ENCODE measurements around the gene TMC1.

Gene TMC1

GRCh38 chr9:72597181-72597517 is 75.7 kb downstream of the TMC1 start:
- DNase-seq (ENCODE audit: low read depth, low spot score) = no peak
- H3K4me3 ChIP-seq (ENCODE audit: low read length) = no peak overlapping the region

- H3K4me3 ChIP-seq (ENCODE audit: low read length) = no peak overlapping the region
- DNase-seq (ENCODE audit: low read depth, low spot score) = no peak
These were observed 76.2 kb downstream of the TMC1 start for GRCh38 chr9:72597601-72598000.

- no peak for DNase-seq (ENCODE audit: low read depth, low spot score)
These were observed 77.2 kb downstream of the TMC1 start for GRCh38 chr9:72598639-72599038.

GRCh38 chr9:72599874-72600534 is 78.6 kb downstream of the TMC1 start:
- DNase-seq (ENCODE audit: low read depth, low spot score) = no peak
- no peak overlapping the region for H3K4me3 ChIP-seq (ENCODE audit: low read length)

More at GRCh38 chr9:72598639-72599038, 77.2 kb downstream of the TMC1 start:
- H3K4me3 ChIP-seq (ENCODE audit: low read length) = no peak overlapping the region

- no peak for DNase-seq (ENCODE audit: low read depth, low spot score)
- no peak overlapping the region for H3K4me3 ChIP-seq (ENCODE audit: low read length)
These were observed 79.3 kb downstream of the TMC1 start for GRCh38 chr9:72600671-72601070.

- DNase-seq (ENCODE audit: low read depth, low spot score) = no peak
- H3K4me3 ChIP-seq (ENCODE audit: low read length) = no peak overlapping the region
These were observed 80.2 kb downstream of the TMC1 start for GRCh38 chr9:72601615-72602014.

GRCh38 chr9:72612449-72612848 is 91.0 kb downstream of the TMC1 start:
- no peak for DNase-seq (ENCODE audit: low read depth, low spot score)
- no peak overlapping the region for H3K4me3 ChIP-seq (ENCODE audit: low read length)

- DNase-seq (ENCODE audit: low read depth, low spot score) = no peak
- H3K4me3 ChIP-seq (ENCODE audit: low read length) = no peak overlapping the region
These were observed 92.7 kb downstream of the TMC1 start for GRCh38 chr9:72614067-72614466.

- no peak overlapping the region for H3K4me3 ChIP-seq (ENCODE audit: low read length)
- DNase-seq (ENCODE audit: low read depth, low spot score) = no peak
These were observed 94.5 kb downstream of the TMC1 start for GRCh38 chr9:72615931-72616330.

- no peak overlapping the region for H3K4me3 ChIP-seq (ENCODE audit: low read length)
- no peak for DNase-seq (ENCODE audit: low read depth, low spot score)
These were observed 97.4 kb downstream of the TMC1 start for GRCh38 chr9:72618811-72619210.

- H3K4me3 ChIP-seq (ENCODE audit: low read length) = no peak overlapping the region
- DNase-seq (ENCODE audit: low read depth, low spot score) = no peak
These were observed 100.8 kb downstream of the TMC1 start for GRCh38 chr9:72622186-72622585.

- DNase-seq (ENCODE audit: low read depth, low spot score) = no peak
- no peak overlapping the region for H3K4me3 ChIP-seq (ENCODE audit: low read length)
These were observed 101.7 kb downstream of the TMC1 start for GRCh38 chr9:72623156-72623555.

GRCh38 chr9:72627147-72627546 is 105.7 kb downstream of the TMC1 start:
- DNase-seq (ENCODE audit: low read depth, low spot score) = no peak
- no peak overlapping the region for H3K4me3 ChIP-seq (ENCODE audit: low read length)

- H3K4me3 ChIP-seq (ENCODE audit: low read length) = no peak overlapping the region
- no peak for DNase-seq (ENCODE audit: low read depth, low spot score)
These were observed 106.6 kb downstream of the TMC1 start for GRCh38 chr9:72627956-72628540.

- DNase-seq (ENCODE audit: low read depth, low spot score) = no peak
These were observed 112.6 kb downstream of the TMC1 start for GRCh38 chr9:72633966-72634365.

GRCh38 chr9:72635197-72635596 is 113.8 kb downstream of the TMC1 start:
- no peak overlapping the region for H3K4me3 ChIP-seq (ENCODE audit: low read length)
- DNase-seq (ENCODE audit: low read depth, low spot score) = no peak

More at GRCh38 chr9:72633966-72634365, 112.6 kb downstream of the TMC1 start:
- H3K4me3 ChIP-seq (ENCODE audit: low read length) = no peak overlapping the region

GRCh38 chr9:72636621-72637020 is 115.2 kb downstream of the TMC1 start:
- DNase-seq (ENCODE audit: low read depth, low spot score) = no peak
- H3K4me3 ChIP-seq (ENCODE audit: low read length) = no peak overlapping the region

GRCh38 chr9:72643651-72644050 is 122.2 kb downstream of the TMC1 start:
- no peak overlapping the region for H3K4me3 ChIP-seq (ENCODE audit: low read length)
- DNase-seq (ENCODE audit: low read depth, low spot score) = no peak

GRCh38 chr9:72646061-72646460 is 124.7 kb downstream of the TMC1 start:
- no peak for DNase-seq (ENCODE audit: low read depth, low spot score)
- no peak overlapping the region for H3K4me3 ChIP-seq (ENCODE audit: low read length)

- no peak for DNase-seq (ENCODE audit: low read depth, low spot score)
- H3K4me3 ChIP-seq (ENCODE audit: low read length) = no peak overlapping the region
These were observed 127.1 kb downstream of the TMC1 start for GRCh38 chr9:72648324-72649126.

- DNase-seq (ENCODE audit: low read depth, low spot score) = no peak
- H3K4me3 ChIP-seq (ENCODE audit: low read length) = no peak overlapping the region
These were observed 127.7 kb downstream of the TMC1 start for GRCh38 chr9:72649127-72649442.

All from Jurkat, Clone E6-1 (cell line).